Measurements from ENCODE around the gene KY. TPM values are rescaled to one million over a fixed set of nuclear protein-coding genes. Genes with fewer than 3 reads are reported as not detected.

Gene KY
- total and polyA plus RNA-seq, 12 donors = 1.3 to 21.1 (median 6.7) TPM

GRCh38 chr3:134624537-134625287, 26.1 kb downstream of the KY start:
- TF ChIP-seq POLR2A (IDR thresholded peaks at IDR 0.05) (no peak), CTCF (IDR thresholded peaks at IDR 0.05) (no peak)
- H3K27me3 ChIP-seq = no peaks in the 10 kb centered on the region
- 95 to 100% (median 96%) methylated on average over 2 to 5 of the region's 5 CpGs for WGBS, 4 donors
- peaks cover 4 to 10% of the 10 kb centered on the region in 2 donors for H3K4me1 ChIP-seq (replicated peaks in 1 of 2)
- no peaks in the 10 kb centered on the region for H3K9me3 ChIP-seq (replicated peaks in 1 of 3)
- no peak overlapping the region for H3K4me3 ChIP-seq
- peak in 3 of 7 donors; percentile 2 to 37 (median 16) for DNase-seq
- no peaks in the 10 kb centered on the region for H3K36me3 ChIP-seq (replicated peaks in 1 of 2)
- H3K27ac ChIP-seq = no peak overlapping the region
- intact Hi-C loops (cut with DNase I) = no loop called here

- Histone ChIP-seq H3K4me1 (replicated peaks in 1 of 2) (peaks cover 4 to 10% of the 10 kb centered on the region in 2 donors), H3K27me3 (no peaks in the 10 kb centered on the region), H3K4me3 (no peak overlapping the region), H3K36me3 (replicated peaks in 1 of 2) (no peaks in the 10 kb centered on the region), H3K9me3 (replicated peaks in 1 of 3) (no peaks in the 10 kb centered on the region), H3K27ac (no peak overlapping the region)
- DNase-seq = peak in 2 of 7 donors; percentile 4 to 13
- intact Hi-C loops (cut with DNase I) = no loop called here
- 89 to 96% (median 95%) methylated on average over 7 of the region's 7 CpGs for WGBS, 4 donors
- TF ChIP-seq CTCF (IDR thresholded peaks at IDR 0.05) (no peak), POLR2A (IDR thresholded peaks at IDR 0.05) (no peak)
Measured at GRCh38 chr3:134623615-134624245, 27.1 kb downstream of the KY start.

- H3K4me1 ChIP-seq (replicated peaks in 1 of 2) = peaks cover 4 to 10% of the 10 kb centered on the region in 2 donors
- 75 to 89% (median 82%) methylated on average over 5 of the region's 5 CpGs for WGBS, 4 donors
- no peaks in the 10 kb centered on the region for H3K27me3 ChIP-seq
- H3K9me3 ChIP-seq (replicated peaks in 1 of 3) = no peaks in the 10 kb centered on the region
- intact Hi-C loops (cut with DNase I) = no loop called here
- H3K4me3 ChIP-seq = no peak overlapping the region
- no peak for TF ChIP-seq POLR2A (IDR thresholded peaks at IDR 0.05)
- TF ChIP-seq CTCF (IDR thresholded peaks at IDR 0.05) = no peak
- H3K36me3 ChIP-seq (replicated peaks in 1 of 2) = no peaks in the 10 kb centered on the region
- peak in 2 of 7 donors; percentile 4 to 15 for DNase-seq
- H3K27ac ChIP-seq = no peak overlapping the region
Measured at GRCh38 chr3:134622806-134623365, 27.9 kb downstream of the KY start.

GRCh38 chr3:134621854-134622253, 29.0 kb downstream of the KY start:
- no peak for TF ChIP-seq CTCF (IDR thresholded peaks at IDR 0.05)
- TF ChIP-seq POLR2A (IDR thresholded peaks at IDR 0.05) = no peak
- Histone ChIP-seq H3K27ac (no peak overlapping the region), H3K9me3 (replicated peaks in 1 of 3) (no peaks in the 10 kb centered on the region), H3K36me3 (replicated peaks in 1 of 2) (no peaks in the 10 kb centered on the region), H3K4me3 (no peak overlapping the region), H3K27me3 (no peaks in the 10 kb centered on the region), H3K4me1 (replicated peaks in 1 of 2) (peaks cover 4 to 10% of the 10 kb centered on the region in 2 donors)
- intact Hi-C loops (cut with DNase I) = no loop called here
- DNase-seq = no peak
- WGBS, 4 donors = 63 to 74% (median 73%) methylated on average over 3 of the region's 3 CpGs

Measured in adrenal gland (tissue), 12 donors.